Measurements from ENCODE around the gene NFIX. TPM values are rescaled to one million over a fixed set of nuclear protein-coding genes. Genes with fewer than 3 reads are reported as not detected.

Gene NFIX
- total RNA-seq, 4 donors from 2014 or later, result 56.0 to 154 (median 79.4) TPM

DNA sequence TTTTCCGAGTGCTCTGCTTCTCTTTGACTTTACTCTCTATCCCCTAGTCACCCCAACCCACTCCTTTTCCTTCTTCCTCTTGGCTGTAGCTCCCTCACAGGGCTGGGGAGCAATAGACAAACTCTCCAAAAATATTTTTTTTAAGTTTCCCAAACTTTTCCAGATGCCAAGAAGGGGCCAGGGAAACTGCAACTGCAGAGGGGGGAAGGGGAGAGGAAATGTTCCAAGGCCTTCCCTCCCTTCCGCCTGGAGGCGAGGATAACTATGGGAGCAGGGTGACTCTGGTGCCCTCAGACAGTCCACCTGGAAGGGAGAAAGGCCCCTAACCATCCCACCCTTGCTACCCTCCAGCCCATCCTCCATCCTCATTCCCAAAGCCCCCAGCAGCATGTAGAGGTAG lies 58.0 kb downstream of the NFIX start:
- peak overlapping the region; percentile 97 to 98 (median 98) for H3K27ac ChIP-seq (replicated peaks in 1 of 4)

DNA sequence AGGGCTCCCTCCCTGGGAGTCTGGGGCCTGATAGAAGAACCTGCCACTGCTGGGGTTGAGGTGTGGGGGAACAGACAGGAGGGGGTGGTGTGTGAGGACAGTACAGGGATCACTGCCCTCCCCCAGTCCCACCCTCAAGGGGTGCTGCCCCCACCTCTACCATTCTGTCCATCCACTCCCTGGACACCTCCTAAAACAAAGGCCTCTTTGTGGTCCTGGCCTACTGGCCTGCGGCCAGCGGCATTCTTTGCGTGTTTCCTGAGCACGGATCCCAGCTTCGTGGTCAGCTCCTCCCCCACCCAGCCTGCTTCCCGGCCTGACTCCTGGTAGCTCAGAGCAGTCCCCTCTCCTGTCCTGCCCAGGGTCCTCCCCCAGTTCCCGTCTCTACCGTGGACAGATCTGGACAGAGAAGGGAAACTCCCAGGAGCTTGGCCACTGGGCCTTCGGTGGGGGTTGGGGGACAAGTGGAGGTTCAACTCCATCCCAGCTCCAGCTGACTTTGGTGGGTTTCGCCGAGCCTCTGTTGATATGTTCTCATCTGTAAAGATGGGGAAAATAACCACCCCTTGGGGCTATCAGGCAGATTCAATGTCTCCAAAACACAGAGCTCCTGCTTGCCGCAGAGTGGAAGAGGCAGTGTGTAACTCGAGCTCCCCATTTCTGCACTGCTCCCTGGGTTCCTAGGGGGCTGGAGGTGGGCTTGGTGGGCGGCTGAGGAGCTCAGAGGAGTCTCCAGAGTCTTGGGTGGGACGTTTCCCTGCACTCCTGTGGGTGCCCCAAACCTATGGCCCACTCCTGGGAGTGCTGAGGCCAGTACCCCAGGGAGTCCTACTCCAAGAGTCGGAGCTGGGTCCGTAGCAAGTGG lies 58.7 kb downstream of the NFIX start:
- TF ChIP-seq EP300 (IDR thresholded peaks at IDR 0.05) (no peak), POLR2AphosphoS5 (IDR thresholded peaks at IDR 0.05) (peak; percentile 67 to 75)
- Histone ChIP-seq H3K9me3 (no peaks in the 10 kb centered on the region), H3K27ac (replicated peaks in 1 of 4) (peak overlapping the region; percentile 97 to 98 (median 98)), H3K4me3 (peak overlapping the region in 3 of 4 donors; percentile 5 to 45 (median 34)), H3K27me3 (no peaks in the 10 kb centered on the region), H3K36me3 (no peaks in the 10 kb centered on the region), H3K4me1 (peaks cover 90 to 100% (median 100%) of the 10 kb centered on the region in 4 donors)
- 41% methylated on average over 12 of the region's 17 CpGs for WGBS
- peak; percentile 95 for DNase-seq (ENCODE audit: extremely low spot score)
- intact Hi-C loops (cut with DNase I), result no loop called here

More for the DNA sequence above, 58.0 kb downstream of the NFIX start:
- H3K9me3 ChIP-seq, result no peaks in the 10 kb centered on the region
- WGBS, result 45% methylated on average over 3 of the region's 3 CpGs
- H3K27me3 ChIP-seq, result no peaks in the 10 kb centered on the region
- H3K4me1 ChIP-seq, result peaks cover 82 to 98% (median 96%) of the 10 kb centered on the region in 4 donors
- peak overlapping the region in 1 of 4 donors; percentile 1 for H3K4me3 ChIP-seq
- DNase-seq (ENCODE audit: extremely low spot score), result no peak
- no peak for TF ChIP-seq EP300 (IDR thresholded peaks at IDR 0.05)
- TF ChIP-seq, protein P1, sequence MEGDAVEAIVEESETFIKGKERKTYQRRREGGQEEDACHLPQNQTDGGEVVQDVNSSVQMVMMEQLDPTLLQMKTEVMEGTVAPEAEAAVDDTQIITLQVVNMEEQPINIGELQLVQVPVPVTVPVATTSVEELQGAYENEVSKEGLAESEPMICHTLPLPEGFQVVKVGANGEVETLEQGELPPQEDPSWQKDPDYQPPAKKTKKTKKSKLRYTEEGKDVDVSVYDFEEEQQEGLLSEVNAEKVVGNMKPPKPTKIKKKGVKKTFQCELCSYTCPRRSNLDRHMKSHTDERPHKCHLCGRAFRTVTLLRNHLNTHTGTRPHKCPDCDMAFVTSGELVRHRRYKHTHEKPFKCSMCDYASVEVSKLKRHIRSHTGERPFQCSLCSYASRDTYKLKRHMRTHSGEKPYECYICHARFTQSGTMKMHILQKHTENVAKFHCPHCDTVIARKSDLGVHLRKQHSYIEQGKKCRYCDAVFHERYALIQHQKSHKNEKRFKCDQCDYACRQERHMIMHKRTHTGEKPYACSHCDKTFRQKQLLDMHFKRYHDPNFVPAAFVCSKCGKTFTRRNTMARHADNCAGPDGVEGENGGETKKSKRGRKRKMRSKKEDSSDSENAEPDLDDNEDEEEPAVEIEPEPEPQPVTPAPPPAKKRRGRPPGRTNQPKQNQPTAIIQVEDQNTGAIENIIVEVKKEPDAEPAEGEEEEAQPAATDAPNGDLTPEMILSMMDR (IDR thresholded peaks at IDR 0.05), result no peak
- no peak for TF ChIP-seq POLR2AphosphoS5 (IDR thresholded peaks at IDR 0.05)
- no peak for TF ChIP-seq POLR2A (IDR thresholded peaks at IDR 0.05; ENCODE audit: low read depth)
- intact Hi-C loops (cut with DNase I), result no loop called here
- no peaks in the 10 kb centered on the region for H3K36me3 ChIP-seq

DNA sequence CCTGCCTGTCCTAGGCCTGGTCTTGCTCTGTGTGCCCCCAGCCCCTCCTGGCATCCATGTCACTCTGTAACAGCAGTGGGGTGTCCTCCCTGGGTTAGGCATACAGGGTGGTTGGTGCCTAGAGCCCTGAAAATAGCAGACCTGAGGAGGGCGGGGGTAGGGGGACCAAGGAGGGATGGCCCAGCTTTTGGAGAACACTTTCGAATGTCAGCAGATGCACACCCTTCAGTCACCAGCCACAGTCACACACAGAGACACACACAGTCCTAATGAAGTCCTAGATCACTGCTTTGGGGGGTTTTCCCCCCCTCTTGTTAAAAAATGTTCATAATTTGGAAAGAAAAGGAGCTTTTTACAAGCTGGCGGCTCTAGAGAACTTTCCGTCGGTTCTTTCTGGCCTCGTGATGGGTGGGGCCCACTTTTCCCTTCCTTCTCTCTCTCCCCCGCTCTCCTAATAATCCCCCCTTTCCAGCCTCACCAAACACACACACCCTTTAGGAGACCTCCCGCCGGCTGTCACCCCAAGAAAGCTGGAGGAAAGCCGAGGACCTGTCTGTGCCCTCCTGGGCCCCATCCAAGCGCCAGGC lies 59.4 kb downstream of the NFIX start:
- TF ChIP-seq EP300 (IDR thresholded peaks at IDR 0.05) (no peak), POLR2AphosphoS5 (IDR thresholded peaks at IDR 0.05) (no peak), POLR2A (IDR thresholded peaks at IDR 0.05; ENCODE audit: low read depth) (no peak)
- TF ChIP-seq, protein P1 (IDR thresholded peaks at IDR 0.05), result no peak
- no peak for DNase-seq (ENCODE audit: extremely low spot score)
- H3K9me3 ChIP-seq, result no peaks in the 10 kb centered on the region
- WGBS, result 9% methylated on average over 10 of the region's 11 CpGs
- peaks cover 97 to 100% (median 100%) of the 10 kb centered on the region in 4 donors for H3K4me1 ChIP-seq
- H3K36me3 ChIP-seq, result no peaks in the 10 kb centered on the region
- H3K27ac ChIP-seq (replicated peaks in 1 of 4), result peak overlapping the region; percentile 97 to 98 (median 98)
- intact Hi-C loops (cut with DNase I), result no loop called here
- H3K27me3 ChIP-seq, result no peaks in the 10 kb centered on the region
- H3K4me3 ChIP-seq, result peak overlapping the region; percentile 32 to 45 (median 34)

DNA sequence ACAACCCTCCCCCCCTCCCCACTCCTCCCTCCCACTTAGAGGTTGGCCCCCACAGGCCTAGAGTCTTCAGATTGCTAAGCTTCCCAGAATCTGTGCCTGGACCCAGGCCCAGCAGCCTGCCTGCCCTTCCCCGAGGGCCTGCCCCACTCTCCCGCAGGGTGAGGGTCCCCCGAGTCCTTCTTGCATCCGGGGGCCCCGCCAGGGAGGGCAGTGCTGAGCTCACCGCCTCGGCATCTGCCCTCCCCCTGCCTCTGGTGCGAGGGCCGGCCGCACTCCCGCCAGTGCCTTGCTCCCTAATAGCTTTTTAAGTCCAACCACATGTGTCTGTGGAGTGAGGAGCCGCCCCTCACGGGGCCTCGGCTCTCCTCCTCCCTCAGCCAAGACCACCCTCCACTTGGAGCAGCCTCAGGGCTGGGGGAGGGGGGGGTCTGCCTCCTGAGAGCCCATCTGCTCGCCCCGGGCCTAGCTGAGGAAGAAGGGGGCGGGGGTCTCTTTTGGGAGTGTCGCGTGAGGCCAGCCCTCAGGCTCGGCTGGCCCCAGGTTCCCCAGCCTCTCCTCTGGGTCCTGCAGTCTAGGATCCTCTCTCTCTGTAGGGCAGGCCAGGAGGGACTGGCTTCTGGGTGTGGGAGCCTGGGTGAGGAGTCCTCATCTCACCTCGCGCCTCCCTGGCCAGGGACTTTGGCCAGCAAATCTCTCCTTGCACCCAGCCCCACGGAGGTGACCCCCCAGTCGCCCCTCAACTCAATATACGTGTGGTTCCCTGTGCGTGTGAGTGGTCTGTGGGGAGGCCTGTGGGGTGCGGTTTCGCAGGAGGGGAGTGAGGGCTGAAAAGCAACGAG lies 60.2 kb downstream of the NFIX start:
- Histone ChIP-seq H3K36me3 (no peaks in the 10 kb centered on the region), H3K9me3 (no peaks in the 10 kb centered on the region), H3K4me1 (peaks cover 100% of the 10 kb centered on the region in 4 donors), H3K4me3 (peak overlapping the region; percentile 32 to 45 (median 34)), H3K27ac (replicated peaks in 1 of 4) (peak overlapping the region; percentile 97 to 98 (median 98)), H3K27me3 (no peaks in the 10 kb centered on the region)
- DNase-seq (ENCODE audit: extremely low spot score), result no peak
- TF ChIP-seq POLR2AphosphoS5 (IDR thresholded peaks at IDR 0.05), result peak; percentile 65 to 68
- TF ChIP-seq, protein P1 (IDR thresholded peaks at IDR 0.05), result peak in 2 of 3 experiments; percentile 7 to 10
- TF ChIP-seq POLR2A (IDR thresholded peaks at IDR 0.05; ENCODE audit: low read depth), result no peak
- WGBS, result 14% methylated on average over 19 of the region's 29 CpGs
- intact Hi-C loops (cut with DNase I), result no loop called here
